K562 (cell line): Measurements from ENCODE around the gene PPA2. TPM values are rescaled to one million over a fixed set of nuclear protein-coding genes. Genes with fewer than 3 reads are reported as not detected.

Source experiments
- ATAC-seq: fragments of 200-7000 bp; cut with Tn5 transposase; 3 replicates; pipeline ENCODE4 v1.9.1; 2020; ENCODE audit warnings: moderate library complexity
- BruUV-seq: library from RNA; stranded (reverse); fragments of 400-500 nt; replicated peaks from 2 replicates; lab custom pipeline; 2021; lab: Mats Ljungman, UMichigan
- CTCF ChIA-PET: fragments of 300-600 bp; formaldehyde crosslinking; extraction: SDS; loops from one replicate; lab custom pipeline; 2021; ENCODE audit warnings: low intra/inter-chr PET ratio; lab: Yijun Ruan, JAX
- POLR2A ChIA-PET: fragments of 300-600, 350-650 bp; sonication (Branson Sonifier 250); formaldehyde crosslinking; extraction: SDS; loops from one replicate; lab custom pipeline; 2021; ENCODE audit warnings: antibody characterized with exemption, inconsistent platforms; lab: Yijun Ruan, JAX
- DNase-seq, 4 experiments: peaks; one replicate each; pipeline versions ENCODE4 v3.0.0 to v3.0.0-alpha.2; 2011 to 2018; ENCODE audit warnings: low spot score in 3 of 4, mixed read lengths in 3 of 4; ENCODE audit errors: extremely low read depth in 1 of 4
- FAIRE-seq: peaks from 2 replicates; lab custom pipeline; 2011; peaks lifted over from hg19 to GRCh38; lab: Jason Lieb, UNC
- H2AFZ ChIP-seq: 2 replicates; pipeline ENCODE4 v1.6.0; 2011; ENCODE audit warnings: low read depth, low read length, control low read depth, inconsistent platforms
- H3K27ac ChIP-seq: fragments of 200-600 bp; 3 replicates; pipeline ENCODE4 v1.8.0; 2011; ENCODE audit warnings: low read depth, mild to moderate bottlenecking, control low read depth, inconsistent platforms, low read length, moderate library complexity, mixed read lengths; ENCODE audit errors: extremely low read depth
- H3K27me3 ChIP-seq, 2 experiments: fragments of 300-600 bp in 1 of 2; 2 replicates in 1 of 2; 3 replicates in 1 of 2; pipeline versions ENCODE4 v1.6.0 to v1.8.0; 2011; ENCODE audit warnings: inconsistent platforms in 2 of 2, low read length in 2 of 2, mild to moderate bottlenecking in 1 of 2, mixed read lengths in 1 of 2, moderate library complexity in 1 of 2; ENCODE audit not compliant: control insufficient read depth in 2 of 2, insufficient read depth in 2 of 2
- H3K36me3 ChIP-seq: fragments of 300-600 bp; 3 replicates; pipeline ENCODE4 v1.8.0; 2011; ENCODE audit warnings: mild to moderate bottlenecking, low read length, inconsistent platforms; ENCODE audit not compliant: control insufficient read depth, insufficient read depth
- H3K4me1 ChIP-seq, 2 experiments: fragments of 200-600 bp in 1 of 2; replicated peaks in 1 of 2; 2 replicates in 1 of 2; 3 replicates in 1 of 2; pipeline versions ENCODE4 v1.5.1 to v1.8.0; 2011; ENCODE audit warnings: inconsistent platforms in 2 of 2, low read length in 2 of 2, mild to moderate bottlenecking in 1 of 2, mixed read lengths in 1 of 2, moderate library complexity in 1 of 2; ENCODE audit not compliant: control insufficient read depth in 2 of 2, insufficient read depth in 2 of 2
- H3K4me2 ChIP-seq: 2 replicates; pipeline ENCODE4 v1.6.1; 2011; ENCODE audit warnings: low read length, control low read depth, inconsistent platforms, mixed read lengths; ENCODE audit not compliant: insufficient read depth
- H3K4me3 ChIP-seq: fragments of 200-600 bp; sonication (generic), shearing (Covaris generic); 2 replicates; pipeline ENCODE4 v1.5.1; 2016; ENCODE audit warnings: control low read depth, inconsistent platforms
- H3K79me2 ChIP-seq: fragments of 200-600 bp; 3 replicates; pipeline ENCODE4 v1.8.0; 2011; ENCODE audit warnings: low read length, inconsistent platforms; ENCODE audit not compliant: control insufficient read depth, insufficient read depth
- H3K9ac ChIP-seq, 2 experiments: 2 replicates each; pipeline versions ENCODE4 v1.6.0 to v1.6.1; 2011; ENCODE audit warnings: low read depth in 2 of 2, low read length in 2 of 2, control low read depth in 1 of 2, inconsistent platforms in 1 of 2, mild to moderate bottlenecking in 1 of 2, mixed read lengths in 1 of 2; ENCODE audit not compliant: insufficient read depth in 1 of 2
- H3K9me1 ChIP-seq: one replicate; pipeline ENCODE4 v1.6.0; 2011; ENCODE audit warnings: inconsistent platforms, mild to moderate bottlenecking, low read length, moderate library complexity; ENCODE audit not compliant: control insufficient read depth, insufficient read depth
- H3K9me3 ChIP-seq: replicated peaks from 2 replicates; pipeline ENCODE4 v1.5.1; 2011; ENCODE audit warnings: low read depth, low read length, inconsistent platforms; ENCODE audit not compliant: control insufficient read depth, insufficient read depth
- H4K20me1 ChIP-seq: replicated peaks from 2 replicates; pipeline ENCODE4 v1.6.1; 2011; ENCODE audit warnings: low read length, inconsistent platforms, mixed read lengths; ENCODE audit not compliant: control insufficient read depth, insufficient read depth
- ATF6 ChIP-seq: sonication (generic); formaldehyde crosslinking; IDR thresholded peaks from 2 replicates; pipeline ENCODE4 v1.4.0; 2020; ENCODE audit warnings: mild to moderate bottlenecking, missing genetic modification reagents
- HDAC1 ChIP-seq, 2 experiments: fragments of 450-650 bp; IDR thresholded peaks; 2 replicates each; pipeline ENCODE4 v1.6.1; 2016 to 2017; ENCODE audit warnings: inconsistent platforms in 1 of 2, mild to moderate bottlenecking in 1 of 2, moderate library complexity in 1 of 2
- SIX5 ChIP-seq, 2 experiments: IDR thresholded peaks; 2 replicates each; pipeline ENCODE4 v1.6.1; 2011; ENCODE audit warnings: low read length in 2 of 2, borderline replicate concordance in 1 of 2, low read depth in 1 of 2, mild to moderate bottlenecking in 1 of 2, moderate library complexity in 1 of 2; ENCODE audit not compliant: insufficient read depth in 1 of 2
- STAG1 ChIP-seq: sonication (generic); formaldehyde crosslinking; IDR thresholded peaks from 2 replicates; pipeline ENCODE4 v1.5.0; 2020; ENCODE audit warnings: missing genetic modification reagents, borderline replicate concordance
- ZNF764 ChIP-seq: fragments of 250-450 bp; sonication (Bioruptor Pico); IDR thresholded peaks from 2 replicates; pipeline ENCODE4 v1.4.0; 2020; ENCODE audit warnings: low read depth, mild to moderate bottlenecking, moderate library complexity
- WGBS: fragments of 100-300 bp; shearing (Covaris generic); methylation state at CpG from one replicate; pipeline ENCODE4 v1.1.6; 2016; ENCODE audit warnings: low coverage, mixed read lengths; ENCODE audit not compliant: insufficient coverage; ENCODE audit errors: missing lambda C conversion rate; 5-methylcytosine and 5-hydroxymethylcytosine counted together
- in situ Hi-C: fragments of 300-500 bp; cut with MboI; formaldehyde crosslinking; loops from 4 replicates; pipeline ENCODE4 v1.15.0; 2018; ENCODE audit warnings: inconsistent platforms, mixed read lengths
- intact Hi-C: fragments of 100-400 bp; cut with micrococcal nuclease; formaldehyde crosslinking; loops from 2 replicates; pipeline ENCODE4 v1.14.2; 2022
- polyA plus RNA-seq, 8 experiments: library from polyadenylated mRNA; depleted of rRNA in 4 of 8; stranded (reverse) in 5 of 8; unstranded in 3 of 8; fragments of >200 nt; fragmentation: Nextera tagmentation in 2 of 8; fragmentation: Illumina TruSeq in 1 of 8; extraction: Ambion mirVana in 2 of 8; extraction: Trizol in 1 of 8; gene quantifications; 2 replicates each; pipeline versions ENCODE4 v1.2.1 to v1.2.3, GENCODE V29; 2011 to 2014; ENCODE audit warnings: inconsistent platforms in 1 of 8, missing spikeins in 1 of 8
- total RNA-seq, 7 experiments: library from RNA; depleted of rRNA in 6 of 7; stranded (reverse); fragments of >200 nt in 6 of 7; fragmentation: Illumina TruSeq in 2 of 7; extraction: Trizol in 2 of 7; gene quantifications; 2 replicates each; pipeline versions ENCODE4 v1.2.1 to v1.2.3, GENCODE V29; 2011 to 2021; ENCODE audit warnings: low replicate concordance in 1 of 7

PPA2 gene
- total and polyA plus RNA-seq, 9 of the 15 experiments (the other 6 are each of a cell fraction or from before 2014, with no cell fraction given) = 48.3 to 190 (median 109) TPM

DNA sequence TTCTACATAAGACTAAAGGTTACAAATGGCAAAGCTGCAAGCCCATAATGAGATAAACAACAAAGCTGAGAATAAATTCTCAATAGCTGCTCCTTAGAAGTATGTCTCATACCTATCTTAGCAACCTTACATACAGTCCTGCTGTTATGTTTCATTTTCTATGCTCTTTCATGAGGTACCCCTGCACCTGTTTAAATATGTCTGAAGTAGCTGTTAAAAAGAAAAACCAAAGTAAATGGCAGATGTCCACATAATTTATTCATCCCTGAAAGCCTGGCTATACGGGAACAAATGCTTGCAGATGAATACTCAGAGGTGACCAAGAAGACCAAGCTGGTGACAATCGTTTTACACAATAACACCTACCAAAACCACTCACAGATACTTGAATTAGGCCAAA lies 22.5 kb downstream of the PPA2 start:
- BruUV-seq = no TSS peak
- no peak overlapping the region for H2AFZ ChIP-seq
- intact Hi-C loops (no loop called here), in situ Hi-C loops (no loop called here)
- peaks cover 74% of the 10 kb centered on the region for H3K36me3 ChIP-seq
- H3K4me2 ChIP-seq = no peak overlapping the region
- CTCF ChIA-PET = no interaction called here
- FAIRE-seq = no peak
- WGBS = 92% methylated on average over 2 of the region's 2 CpGs
- no peaks in the 10 kb centered on the region for H3K9me3 ChIP-seq
- POLR2A ChIA-PET = no interaction called here
- TF ChIP-seq ZNF764 (CRISPR knock-in tag) (no peak), ATF6 (no peak), STAG1 (CRISPR knock-in tag) (no peak), SIX5 (IDR thresholded peaks at IDR 0.05; ENCODE audit: borderline replicate concordance in 1 of 2, insufficient read depth in 1 of 2, low read depth in 1 of 2, low read length in 2 of 2) (no peak), HDAC1 (IDR thresholded peaks at IDR 0.05) (no peak)
- no peaks in the 10 kb centered on the region for H3K9me1 ChIP-seq
- H4K20me1 ChIP-seq = no peaks in the 10 kb centered on the region
- H3K4me3 ChIP-seq = no peak overlapping the region
- DNase-seq = no peak
- ATAC-seq = no peak
- H3K9ac ChIP-seq = no peak overlapping the region
- H3K4me1 ChIP-seq = no peaks in the 10 kb centered on the region
- no peak overlapping the region for H3K27ac ChIP-seq
- no peaks in the 10 kb centered on the region for H3K79me2 ChIP-seq
- H3K27me3 ChIP-seq = no peaks in the 10 kb centered on the region
